Measurements from ENCODE around the gene ERI2.
"Not testable (repeated sequence)": the region's sequence is repeated elsewhere in the genome, so short reads cannot be mapped to it uniquely, and the experiment has no call there.

The ERI2 gene

GRCh38 chr16:20763461-20764232 lies 42.6 kb downstream of the ERI2 start, which contains the start of gene ACSM3:
Gene ACSM3 (plus strand): TSS chr16:20764014. CDS start chr16:20770035, 6,021 bp downstream.
- DNase-seq: no peak

GRCh38 chr16:20762404-20763123 lies 43.7 kb downstream of the ERI2 start:
- no peak for DNase-seq

- DNase-seq: no peak
Observed at GRCh38 chr16:20761175-20761574, 45.1 kb downstream of the ERI2 start.

GRCh38 chr16:20760346-20760745 lies 45.9 kb downstream of the ERI2 start:
- DNase-seq: no peak

- not testable (repeated sequence) for DNase-seq
Observed at GRCh38 chr16:20755799-20756198, 50.5 kb downstream of the ERI2 start.

GRCh38 chr16:20755238-20755637 lies 51.0 kb downstream of the ERI2 start:
- DNase-seq: no peak

GRCh38 chr16:20753727-20754126 lies 52.5 kb downstream of the ERI2 start:
- DNase-seq: no peak

GRCh38 chr16:20750558-20750957 lies 55.7 kb downstream of the ERI2 start:
- no peak for DNase-seq

GRCh38 chr16:20749474-20749873 lies 56.8 kb downstream of the ERI2 start:
- no peak for DNase-seq

- DNase-seq: no peak
Observed at GRCh38 chr16:20747030-20747816, 59.0 kb downstream of the ERI2 start.

- DNase-seq: no peak
Observed at GRCh38 chr16:20746461-20746860, 59.8 kb downstream of the ERI2 start.
